Spleen (tissue), 11 donors: ENCODE data around the gene PBXIP1. TPM values are rescaled to one million over a fixed set of nuclear protein-coding genes. Genes with fewer than 3 reads are reported as not detected.
"Not testable (repeated sequence)": the region's sequence is repeated elsewhere in the genome, so short reads cannot be mapped to it uniquely, and the experiment has no call there.

ENCODE experiments used
- DNase-seq: peaks from one replicate; pipeline ENCODE4 v3.0.0-alpha.2; 2020
- H3K27ac ChIP-seq, 8 donors: fragments of 200-600 bp; sonication (generic) in 7 of 8; 1 replicate in 4 of 8; 2 replicates in 4 of 8; pipeline versions ENCODE4 v1.5.0 to v1.8.0; 2016 to 2021; ENCODE audit warnings: inconsistent platforms in 4 of 8, mild to moderate bottlenecking in 4 of 8, moderate library complexity in 1 of 8
- H3K27me3 ChIP-seq, 7 donors: fragments of 200-600 bp; sonication (generic) in 6 of 7; replicated peaks in 1 of 7; 1 replicate in 4 of 7; 2 replicates in 3 of 7; pipeline versions ENCODE4 v1.5.0 to v1.8.0; 2016 to 2021; ENCODE audit warnings: inconsistent platforms in 3 of 7, mild to moderate bottlenecking in 1 of 7
- H3K36me3 ChIP-seq, 6 donors: fragments of 200-600 bp; sonication (generic) in 5 of 6; 1 replicate in 4 of 6; 2 replicates in 2 of 6; pipeline versions ENCODE4 v1.5.0 to v1.8.0; 2016 to 2021; ENCODE audit warnings: inconsistent platforms in 2 of 6
- H3K4me1 ChIP-seq, 6 donors: fragments of 200-600 bp; sonication (generic) in 5 of 6; 1 replicate in 3 of 6; 2 replicates in 3 of 6; pipeline versions ENCODE4 v1.5.0 to v1.8.0; 2016 to 2021; ENCODE audit warnings: inconsistent platforms in 3 of 6
- H3K4me3 ChIP-seq, 8 donors: fragments of 200-600 bp; sonication (generic) in 7 of 8; 1 replicate in 4 of 8; 2 replicates in 4 of 8; pipeline versions ENCODE4 v1.5.0 to v1.8.0; 2016 to 2021; ENCODE audit warnings: inconsistent platforms in 4 of 8, mild to moderate bottlenecking in 4 of 8, moderate library complexity in 2 of 8
- H3K9me3 ChIP-seq, 8 donors: fragments of 200-600 bp; sonication (generic) in 7 of 8; 1 replicate in 4 of 8; 2 replicates in 4 of 8; pipeline versions ENCODE4 v1.5.0 to v1.8.0; 2016 to 2021; ENCODE audit warnings: inconsistent platforms in 4 of 8
- POLR2A ChIP-seq, 3 donors: fragments of 450-650 bp; IDR thresholded peaks; one replicate each; pipeline ENCODE4 v1.5.1; 2017; ENCODE audit warnings: antibody characterized with exemption in 3 of 3, mild to moderate bottlenecking in 1 of 3
- POLR2AphosphoS5 ChIP-seq, 3 donors: sonication (generic); formaldehyde crosslinking; IDR thresholded peaks; one replicate each; pipeline ENCODE4 v1.5.1; 2017; ENCODE audit warnings: antibody characterized with exemption in 3 of 3
- WGBS, 5 donors: extraction: QIAGEN DNeasy Blood & Tissue Kit in 3 of 5; methylation state at CpG; one replicate each; pipeline versions ENCODE4 v1.1.5 to v1.1.7; 2013 to 2018; 5-methylcytosine and 5-hydroxymethylcytosine counted together
- intact Hi-C: fragments of 100-400 bp; cut with DNase I; formaldehyde crosslinking; loops from one replicate; pipeline ENCODE4 v1.15.0; 2023; ENCODE audit warnings: low total_unique reads
- polyA plus RNA-seq, 3 donors: library from polyadenylated mRNA; stranded (reverse); fragments of 200-250 nt; gene quantifications; one replicate each; pipeline ENCODE4 v1.2.1, GENCODE V29; 2013
- total RNA-seq, 7 donors: library from RNA; depleted of rRNA in 3 of 7; stranded (reverse); fragments of >200 nt in 3 of 7; fragmentation: NEBNext Ultra II Directional in 4 of 7; extraction: Animal tissue kit (Norgen Biotek cat#: 25700) in 4 of 7; gene quantifications; one replicate each; pipeline versions ENCODE4 v1.1.0 to v1.2.1, GENCODE V29; 2016 to 2021
- TF ChIP-seq, protein P1 (sequence below), 11 experiments: fragments of 200-600 bp in 7 of 11; fragments of 450-650 bp in 4 of 11; sonication (generic) in 4 of 11; IDR thresholded peaks in 8 of 11; conservative IDR thresholded peaks in 3 of 11; 1 replicate in 7 of 11; 2 replicates in 4 of 11; pipeline versions ENCODE4 v1.4.0 to v1.8.0; 2016 to 2021; ENCODE audit warnings: antibody characterized with exemption in 11 of 11, inconsistent platforms in 4 of 11, mild to moderate bottlenecking in 1 of 11
- donor health status: healthy with polysubstance abuse.
- donor health status: DM: no; HTN: no; CAD: no; lungs with moderate emphysema.
- donor health status: DM: no; HTN: no; CAD: no.
- donor health status: Bipolar disorder and iron deficiency.
- donor health status: healthy.
- donor health status: DM: no; HTN: no; CAD: no.
- donor health status: DM: yes; HTN: yes; CAD: no.

Gene PBXIP1
- total and polyA plus RNA-seq, 10 donors, result 55.5 to 125 (median 89.5) TPM

DNA sequence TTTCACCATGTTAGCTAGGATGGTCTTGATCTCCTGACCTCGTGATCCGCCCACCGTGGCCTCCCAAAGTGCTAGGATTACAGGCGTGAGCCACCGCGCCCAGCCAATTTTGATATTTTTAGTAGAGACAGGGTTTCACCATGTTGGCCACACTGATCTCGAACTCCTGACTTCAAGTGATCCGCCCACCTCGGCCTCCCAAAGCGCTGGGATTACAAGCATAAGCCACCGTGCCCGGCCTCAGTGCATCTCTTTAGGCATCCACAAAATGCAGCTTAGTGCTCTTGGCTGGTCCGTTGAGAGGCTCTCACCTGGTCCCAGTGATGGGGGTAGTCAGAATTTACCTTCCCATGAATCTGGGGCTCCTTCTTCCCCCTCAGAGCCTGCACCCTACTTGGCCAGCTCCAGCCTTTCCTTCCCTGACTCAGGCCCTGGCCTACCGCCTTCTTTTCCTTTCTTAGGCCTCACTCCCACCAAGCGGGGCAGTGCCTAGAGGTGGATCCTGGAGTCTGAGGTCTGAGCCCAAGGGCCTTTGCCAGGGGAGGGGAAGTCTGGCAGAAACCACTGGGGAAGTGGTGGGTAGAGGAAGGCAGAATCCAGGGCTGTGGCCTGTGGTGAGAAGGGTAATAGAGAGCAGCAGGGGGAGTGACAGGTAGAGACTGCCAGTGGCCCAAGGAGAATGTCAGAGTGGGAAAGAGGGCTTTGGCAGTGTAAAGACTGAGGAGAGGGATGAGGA is 41.2 kb upstream of the PBXIP1 start:
- H3K9me3 ChIP-seq, result no peaks in the 10 kb centered on the region
- intact Hi-C loops, result no loop called here
- H3K4me1 ChIP-seq, result peaks cover 16 to 67% (median 31%) of the 10 kb centered on the region in 6 donors
- no peak for TF ChIP-seq POLR2A (IDR thresholded peaks at IDR 0.05)
- TF ChIP-seq, protein P1, sequence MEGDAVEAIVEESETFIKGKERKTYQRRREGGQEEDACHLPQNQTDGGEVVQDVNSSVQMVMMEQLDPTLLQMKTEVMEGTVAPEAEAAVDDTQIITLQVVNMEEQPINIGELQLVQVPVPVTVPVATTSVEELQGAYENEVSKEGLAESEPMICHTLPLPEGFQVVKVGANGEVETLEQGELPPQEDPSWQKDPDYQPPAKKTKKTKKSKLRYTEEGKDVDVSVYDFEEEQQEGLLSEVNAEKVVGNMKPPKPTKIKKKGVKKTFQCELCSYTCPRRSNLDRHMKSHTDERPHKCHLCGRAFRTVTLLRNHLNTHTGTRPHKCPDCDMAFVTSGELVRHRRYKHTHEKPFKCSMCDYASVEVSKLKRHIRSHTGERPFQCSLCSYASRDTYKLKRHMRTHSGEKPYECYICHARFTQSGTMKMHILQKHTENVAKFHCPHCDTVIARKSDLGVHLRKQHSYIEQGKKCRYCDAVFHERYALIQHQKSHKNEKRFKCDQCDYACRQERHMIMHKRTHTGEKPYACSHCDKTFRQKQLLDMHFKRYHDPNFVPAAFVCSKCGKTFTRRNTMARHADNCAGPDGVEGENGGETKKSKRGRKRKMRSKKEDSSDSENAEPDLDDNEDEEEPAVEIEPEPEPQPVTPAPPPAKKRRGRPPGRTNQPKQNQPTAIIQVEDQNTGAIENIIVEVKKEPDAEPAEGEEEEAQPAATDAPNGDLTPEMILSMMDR (IDR thresholded peaks at IDR 0.05 in 8 of 11, conservative IDR thresholded peaks at IDR 0.05 in 3 of 11), result no peak
- TF ChIP-seq POLR2AphosphoS5 (IDR thresholded peaks at IDR 0.05), result no peak
- no peak overlapping the region for H3K4me3 ChIP-seq
- peaks cover 0 to 15% (median 0%) of the 10 kb centered on the region in 6 donors for H3K36me3 ChIP-seq
- peak; percentile 63 for DNase-seq
- H3K27ac ChIP-seq, result no peak overlapping the region
- 73 to 82% (median 78%) methylated on average over 15 of the region's 15 CpGs for WGBS, 5 donors
- no peaks in the 10 kb centered on the region for H3K27me3 ChIP-seq

DNA sequence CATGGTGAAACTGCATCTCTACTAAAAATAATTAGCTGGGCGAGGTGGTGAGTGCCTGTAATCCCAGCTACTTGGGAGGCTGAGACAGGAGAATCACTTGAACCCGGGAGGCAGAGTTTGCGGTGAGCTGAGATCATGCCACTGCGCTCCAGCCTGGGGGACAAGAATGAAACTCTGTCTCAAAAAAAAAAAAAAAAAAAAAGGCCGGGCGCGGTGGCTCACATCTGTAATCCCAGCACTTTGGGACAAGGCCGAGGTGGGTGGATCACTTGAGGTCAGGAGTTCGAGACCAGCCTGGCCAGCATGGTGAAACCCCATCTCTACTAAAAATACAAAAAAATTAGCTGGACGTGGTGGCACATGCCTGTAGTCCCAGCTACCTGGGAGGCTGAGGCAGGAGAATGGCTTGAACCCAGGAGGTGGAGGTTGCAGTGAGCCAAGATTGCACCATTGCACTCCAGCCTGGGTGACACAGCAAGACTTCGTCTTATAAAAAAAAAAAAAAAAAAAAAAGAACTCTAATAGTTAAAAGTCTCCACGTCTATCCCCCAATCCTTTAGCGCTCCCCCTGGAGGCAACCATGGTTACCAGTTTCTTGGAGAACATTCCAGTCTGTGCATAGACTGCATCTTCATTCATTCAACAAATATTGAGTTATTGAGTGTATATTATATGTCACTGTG is 39.5 kb upstream of the PBXIP1 start:
- H3K4me1 ChIP-seq, result peaks cover 16 to 53% (median 31%) of the 10 kb centered on the region in 6 donors
- peak; percentile 32 for DNase-seq
- intact Hi-C loops, H3K27me3 ChIP-seq, H3K4me3 ChIP-seq, H3K9me3 ChIP-seq, H3K27ac ChIP-seq: not testable (repeated sequence)
- WGBS, 5 donors, result 61 to 70% (median 69%) methylated on average over 12 to 13 of the region's 13 CpGs
- peaks cover 0 to 32% (median 11%) of the 10 kb centered on the region in 6 donors for H3K36me3 ChIP-seq
- TF ChIP-seq, protein P1 (IDR thresholded peaks at IDR 0.05 in 8 of 11, conservative IDR thresholded peaks at IDR 0.05 in 3 of 11), result peak in 7 of 11 experiments; percentile 25 to 45 (median 35)

DNA sequence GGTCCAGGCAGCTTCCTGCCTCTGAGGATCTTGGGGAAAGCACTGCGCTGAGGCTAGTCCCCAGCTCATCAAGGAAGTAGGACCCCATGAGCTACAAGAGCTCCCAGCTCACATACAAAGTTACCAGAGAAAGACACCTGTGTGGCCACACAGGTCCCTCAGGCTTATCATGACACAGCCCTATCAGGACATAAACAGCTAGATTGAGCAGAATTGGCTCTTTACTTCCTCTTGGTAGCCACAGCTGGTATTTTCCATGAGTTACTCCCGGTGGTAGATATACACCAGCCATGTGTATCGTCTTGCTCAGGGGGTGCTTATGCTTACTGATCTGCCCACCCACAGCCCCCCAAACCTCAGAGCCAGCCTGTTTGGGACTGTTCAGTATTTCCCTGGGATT is 38.7 kb upstream of the PBXIP1 start:
- WGBS, 5 donors, result 42 to 49% (median 48%) methylated on average over 2 to 3 of the region's 3 CpGs

More for the DNA sequence above, 38.7 kb upstream of the PBXIP1 start:
- H3K4me1 ChIP-seq, result peaks cover 9 to 53% (median 24%) of the 10 kb centered on the region in 6 donors
- H3K4me3 ChIP-seq, result no peak overlapping the region
- H3K27ac ChIP-seq, result no peak overlapping the region
- intact Hi-C loops, result no loop called here
- DNase-seq, result peak; percentile 34
- no peaks in the 10 kb centered on the region for H3K27me3 ChIP-seq
- TF ChIP-seq POLR2AphosphoS5 (IDR thresholded peaks at IDR 0.05) (no peak), POLR2A (IDR thresholded peaks at IDR 0.05) (no peak)
- TF ChIP-seq, protein P1 (IDR thresholded peaks at IDR 0.05 in 8 of 11, conservative IDR thresholded peaks at IDR 0.05 in 3 of 11), result no peak
- H3K36me3 ChIP-seq, result peaks cover 0 to 40% (median 18%) of the 10 kb centered on the region in 6 donors
- H3K9me3 ChIP-seq, result no peaks in the 10 kb centered on the region
